HEK293T (cell line): Measurements from ENCODE around the gene LRRC43.

ENCODE experiments used
- BHLHE40 ChIP-seq: fragments of 450-650 bp; IDR thresholded peaks from 2 replicates; pipeline ENCODE4 v1.6.1; 2016; ENCODE audit warnings: mild to moderate bottlenecking, moderate library complexity, borderline replicate concordance
- FOXA1 ChIP-seq: fragments of 450-650 bp; IDR thresholded peaks from 2 replicates; pipeline ENCODE4 v1.6.1; 2016; ENCODE audit warnings: mild to moderate bottlenecking
- FOXK2 ChIP-seq: fragments of 450-650 bp; IDR thresholded peaks from 2 replicates; pipeline ENCODE4 v1.6.1; 2016; ENCODE audit warnings: mild to moderate bottlenecking
- FOXM1 ChIP-seq: fragments of 450-650 bp; IDR thresholded peaks from 2 replicates; pipeline ENCODE4 v1.6.1; 2017; ENCODE audit warnings: mild to moderate bottlenecking, borderline replicate concordance
- HDGF ChIP-seq: fragments of 450-650 bp; IDR thresholded peaks from 2 replicates; pipeline ENCODE4 v1.6.1; 2017; ENCODE audit warnings: antibody characterized with exemption, borderline replicate concordance
- L3MBTL2 ChIP-seq: fragments of 450-650 bp; conservative IDR thresholded peaks from 2 replicates; pipeline ENCODE4 v1.6.1; 2016; ENCODE audit warnings: mild to moderate bottlenecking
- LEF1 ChIP-seq: fragments of 450-650 bp; IDR thresholded peaks from 2 replicates; pipeline ENCODE4 v1.6.1; 2017; ENCODE audit warnings: mild to moderate bottlenecking, borderline replicate concordance
- SP1 ChIP-seq: fragments of 450-650 bp; IDR thresholded peaks from 2 replicates; pipeline ENCODE4 v1.6.1; 2017
- SUZ12 ChIP-seq: fragments of 450-650 bp; IDR thresholded peaks from 2 replicates; pipeline ENCODE4 v1.6.1; 2016; ENCODE audit warnings: mild to moderate bottlenecking
- TARDBP ChIP-seq: fragments of 450-650 bp; IDR thresholded peaks from 2 replicates; pipeline ENCODE4 v1.6.1; 2016
- TF ChIP-seq, protein P1 (sequence below): fragments of 450-650 bp; IDR thresholded peaks from 2 replicates; pipeline ENCODE4 v1.6.1; 2016

DNA sequence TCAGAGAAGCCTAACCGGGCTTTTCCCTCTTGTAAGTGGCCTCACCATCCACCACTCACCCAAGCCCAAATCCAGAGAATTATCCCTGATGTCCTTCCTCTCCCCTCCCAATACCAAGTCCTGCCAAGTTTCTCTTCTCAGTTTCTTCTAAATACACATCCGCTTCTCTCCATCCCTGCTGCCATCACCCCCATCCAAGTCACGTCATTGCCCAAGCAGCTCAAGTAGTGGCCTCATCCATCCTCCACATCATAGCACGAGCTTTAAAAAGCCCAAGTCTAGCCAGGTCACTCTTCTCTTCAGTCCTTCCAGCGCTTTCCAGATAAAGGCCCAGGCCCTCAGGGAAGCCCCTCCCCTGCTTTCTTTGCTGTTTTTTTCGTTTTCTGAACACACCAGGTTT is 34.3 kb upstream of the LRRC43 start:
- TF ChIP-seq FOXA1 = no peak
- TF ChIP-seq, protein P1, sequence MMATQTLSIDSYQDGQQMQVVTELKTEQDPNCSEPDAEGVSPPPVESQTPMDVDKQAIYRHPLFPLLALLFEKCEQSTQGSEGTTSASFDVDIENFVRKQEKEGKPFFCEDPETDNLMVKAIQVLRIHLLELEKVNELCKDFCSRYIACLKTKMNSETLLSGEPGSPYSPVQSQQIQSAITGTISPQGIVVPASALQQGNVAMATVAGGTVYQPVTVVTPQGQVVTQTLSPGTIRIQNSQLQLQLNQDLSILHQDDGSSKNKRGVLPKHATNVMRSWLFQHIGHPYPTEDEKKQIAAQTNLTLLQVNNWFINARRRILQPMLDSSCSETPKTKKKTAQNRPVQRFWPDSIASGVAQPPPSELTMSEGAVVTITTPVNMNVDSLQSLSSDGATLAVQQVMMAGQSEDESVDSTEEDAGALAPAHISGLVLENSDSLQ = no peak
- no peak for TF ChIP-seq LEF1
- no peak for TF ChIP-seq SP1
- TF ChIP-seq BHLHE40 = no peak
- no peak for TF ChIP-seq FOXK2
- TF ChIP-seq HDGF = no peak
- no peak for TF ChIP-seq FOXM1
- TF ChIP-seq SUZ12 = no peak
- no peak for TF ChIP-seq L3MBTL2
- no peak for TF ChIP-seq TARDBP
